ENCODE measurements around the gene CCM2.
"Not testable (repeated sequence)": the region's sequence is repeated elsewhere in the genome, so short reads cannot be mapped to it uniquely, and the experiment has no call there.

Gene CCM2

GRCh38 chr7:44983742-44984477, 16.1 kb upstream of the CCM2 start:
- DNase-seq, result no peak

DNA sequence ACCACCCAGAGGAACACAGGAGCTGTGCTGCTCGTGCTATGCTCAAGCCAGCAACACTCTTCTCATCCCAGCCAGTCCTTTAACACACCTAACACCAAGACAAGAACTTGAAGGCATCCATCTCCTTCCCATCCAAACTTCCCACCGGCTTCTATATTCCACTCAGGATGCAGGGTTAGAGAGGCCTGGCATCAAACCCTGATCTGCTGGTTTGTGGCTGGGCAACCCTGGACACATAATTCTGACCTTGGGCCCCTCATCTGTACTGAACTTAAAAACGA, 15.6 kb upstream of the CCM2 start:
- DNase-seq, result no peak

DNA sequence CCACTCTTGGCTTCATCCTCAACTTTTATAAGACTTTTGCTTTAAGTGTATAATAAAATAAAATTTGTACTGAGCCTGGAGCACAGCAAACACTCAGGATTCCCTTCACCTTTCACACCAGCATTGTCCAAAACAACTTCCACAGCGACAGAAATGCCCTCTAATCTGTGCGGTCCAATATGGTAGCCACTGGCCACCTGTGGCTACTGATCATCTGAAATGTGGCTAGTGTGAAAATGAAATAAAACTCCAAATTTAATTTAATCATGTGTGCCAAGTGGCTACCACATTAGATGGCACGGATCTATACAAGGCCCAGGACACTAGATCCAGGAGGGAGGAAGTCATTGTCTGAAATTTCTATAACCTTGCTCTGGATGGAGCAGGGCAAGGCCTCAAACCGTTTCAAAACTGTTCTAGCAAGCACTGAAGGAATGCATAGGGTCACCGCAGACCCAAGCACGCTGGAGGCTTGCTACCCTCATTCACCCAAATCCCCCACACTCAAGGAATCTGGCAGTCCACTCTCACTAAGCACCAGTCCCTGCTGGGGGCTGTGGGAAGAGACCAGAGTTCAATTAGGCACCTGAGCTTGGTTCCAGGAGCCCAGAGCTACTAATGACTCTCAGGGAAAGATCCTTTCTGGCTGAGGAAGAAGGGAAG, 14.8 kb upstream of the CCM2 start:
- DNase-seq, result no peak

GRCh38 chr7:44985900-44986217, 14.1 kb upstream of the CCM2 start:
- DNase-seq, result no peak

GRCh38 chr7:44986218-44987053, 13.6 kb upstream of the CCM2 start:
- peak; percentile 89 for DNase-seq

- DNase-seq, result no peak
These were observed 12.5 kb upstream of the CCM2 start for GRCh38 chr7:44987457-44987856.

DNA sequence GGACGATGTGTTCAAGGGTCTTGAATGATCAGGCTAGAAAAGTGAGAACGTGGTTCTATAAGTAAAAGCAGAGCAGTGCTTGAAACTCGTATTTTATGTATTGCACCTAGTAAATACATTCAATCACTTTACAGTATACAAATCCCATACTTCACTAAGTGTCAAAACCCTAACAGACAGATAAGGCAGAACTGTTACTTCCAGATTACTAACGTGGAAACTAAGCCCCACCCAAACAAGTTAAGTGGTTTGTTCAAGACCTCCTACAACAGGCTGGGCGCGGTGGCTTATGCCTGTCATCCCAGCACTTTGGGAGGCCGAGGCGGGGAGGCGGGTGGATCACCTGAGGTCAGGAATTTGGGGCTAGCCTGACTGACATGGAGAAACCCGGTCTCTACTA, 12.0 kb upstream of the CCM2 start:
- DNase-seq, result no peak

GRCh38 chr7:44988701-44989100, 11.3 kb upstream of the CCM2 start:
- no peak for DNase-seq

DNA sequence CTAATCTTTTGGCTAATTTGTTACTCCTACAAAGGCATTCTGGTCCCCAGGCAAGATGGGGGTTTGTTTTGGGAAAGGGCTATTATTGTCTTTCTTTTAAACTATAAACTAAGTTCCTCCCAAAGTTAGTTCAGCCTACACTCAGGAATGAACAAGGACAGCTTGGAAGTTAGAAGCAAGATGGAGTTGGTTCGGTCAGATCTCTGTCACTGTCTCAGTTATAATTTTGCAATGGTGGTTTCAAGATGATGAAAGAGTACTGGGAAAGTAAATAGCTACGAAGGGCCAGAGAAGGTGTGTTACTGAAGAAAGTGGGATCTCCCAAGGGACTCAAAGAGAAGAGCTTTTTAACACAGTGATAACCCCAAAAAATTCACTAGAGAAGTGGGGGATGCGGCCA, 10.9 kb upstream of the CCM2 start:
- DNase-seq, result no peak

DNA sequence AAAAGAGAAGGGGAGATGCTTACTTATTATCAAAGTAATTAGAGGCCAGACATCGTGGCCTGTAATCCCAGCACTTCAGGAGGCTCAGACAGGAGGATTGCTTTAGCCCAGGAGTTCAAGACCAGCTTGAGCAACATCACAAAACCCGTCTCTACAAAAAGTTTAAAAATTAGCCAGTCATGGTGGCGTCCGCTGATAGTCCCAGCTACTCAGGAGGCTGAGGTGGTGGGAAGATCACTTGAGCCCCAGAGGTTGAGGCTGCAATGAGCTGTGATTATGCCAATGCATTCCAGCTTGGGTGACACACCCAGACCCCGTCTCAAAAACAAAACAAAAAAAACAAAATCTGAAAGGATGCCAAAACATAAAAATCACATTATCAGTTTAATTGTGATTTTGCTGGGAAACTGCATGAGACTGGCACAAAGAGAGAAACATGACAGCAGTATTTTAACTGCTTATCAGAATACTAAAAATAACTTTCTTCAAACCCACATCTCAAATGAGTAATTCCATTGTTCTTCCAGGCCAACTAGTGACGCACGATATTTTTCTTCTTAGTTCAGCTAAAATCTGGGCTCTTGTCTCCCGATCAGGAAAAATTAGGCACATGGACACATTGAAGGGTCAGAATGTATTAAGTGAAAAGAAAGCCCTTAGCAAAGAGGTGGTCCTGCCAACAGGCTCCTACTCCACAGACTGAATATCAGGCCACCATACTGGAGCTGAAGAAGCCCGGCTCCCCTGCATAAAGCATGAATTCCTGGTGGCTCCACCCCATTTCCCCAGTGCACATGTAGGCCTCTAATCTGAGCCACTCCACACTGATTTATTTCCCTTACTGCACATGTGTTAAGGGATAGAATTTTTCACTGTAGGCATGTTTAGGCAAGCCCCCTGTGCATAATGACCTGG, 9.6 kb upstream of the CCM2 start:
- no peak for DNase-seq

- DNase-seq, result not testable (repeated sequence)
These were observed 7.8 kb upstream of the CCM2 start for GRCh38 chr7:44992004-44992795.

- DNase-seq, result no peak
These were observed 5.0 kb upstream of the CCM2 start for GRCh38 chr7:44994877-44995554.

DNA sequence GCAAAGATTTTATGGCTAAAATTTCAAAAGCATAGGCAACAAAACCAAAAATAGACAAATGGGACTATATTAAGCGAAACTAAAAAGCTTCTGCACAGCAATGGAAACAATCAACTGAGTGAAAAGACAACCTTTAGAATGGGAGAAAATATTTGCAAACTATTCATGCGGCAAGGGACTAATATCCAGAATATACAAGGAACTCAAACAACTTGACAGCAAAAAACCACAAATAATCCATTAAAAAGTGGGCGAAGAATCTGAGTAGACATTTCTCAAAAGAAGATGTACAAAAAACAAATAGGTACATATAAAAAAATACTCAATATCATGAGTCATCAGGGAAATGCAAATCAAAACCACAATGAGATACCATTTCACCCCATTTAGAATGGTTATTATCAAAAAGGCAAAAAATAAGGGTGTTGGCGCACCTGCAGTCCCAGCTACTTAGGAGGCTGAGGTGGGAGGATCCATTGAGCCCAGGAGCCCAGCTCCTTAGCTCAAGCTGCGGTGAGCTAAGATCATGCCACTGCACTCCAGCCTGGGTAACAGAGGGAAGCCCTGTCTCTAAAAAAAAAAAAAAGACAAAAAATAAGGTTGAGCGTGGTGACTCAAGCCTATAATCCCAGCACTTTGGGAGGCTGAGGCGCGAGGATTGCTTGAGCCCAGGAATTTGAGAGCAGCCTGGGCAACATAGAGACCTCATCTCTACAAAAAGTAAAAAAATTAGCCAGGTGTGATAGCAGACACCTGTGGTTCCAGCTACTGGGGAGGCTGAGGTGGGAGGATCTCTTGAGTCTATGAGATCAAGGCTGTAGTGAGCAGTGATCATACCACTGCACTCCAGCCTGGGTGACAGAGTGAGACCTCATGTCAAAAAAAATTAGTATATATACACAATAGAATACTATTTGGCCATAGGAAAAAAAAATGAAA, 4.2 kb upstream of the CCM2 start:
- DNase-seq, result no peak

DNA sequence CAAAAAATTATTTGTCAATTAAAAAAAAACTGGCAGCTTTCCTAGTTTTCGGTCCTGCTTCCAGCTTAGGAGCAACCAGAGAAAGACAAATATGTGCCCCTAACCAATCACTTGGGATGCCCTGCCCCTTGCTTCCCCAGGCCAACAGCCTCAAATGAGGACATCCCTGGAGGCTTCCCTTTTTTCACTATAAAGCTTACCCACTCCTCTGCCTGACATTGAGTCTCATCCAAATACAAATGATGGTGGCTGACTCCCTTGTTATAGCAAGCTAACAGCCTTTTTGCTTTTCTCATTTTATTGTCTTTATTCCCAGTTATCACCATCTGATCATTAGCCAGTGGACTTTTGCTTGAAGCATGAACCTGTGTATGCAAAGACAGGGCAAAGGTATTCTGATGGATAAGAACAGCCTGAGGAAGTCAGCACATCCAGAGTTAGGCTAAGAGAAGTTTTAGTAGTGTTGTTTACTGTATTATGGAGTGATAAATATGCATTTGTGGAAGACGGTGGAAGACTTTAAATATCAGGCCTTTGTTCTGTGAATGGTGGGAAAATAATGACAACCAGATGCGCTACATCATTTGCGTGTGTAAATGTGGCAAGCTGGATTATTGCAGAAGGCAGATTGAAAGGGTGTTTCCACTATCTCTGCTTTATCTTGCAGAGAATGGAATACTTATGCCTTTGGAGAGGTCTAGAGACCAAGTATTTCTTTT, 1.7 kb upstream of the CCM2 start:
- no peak for DNase-seq

DNA sequence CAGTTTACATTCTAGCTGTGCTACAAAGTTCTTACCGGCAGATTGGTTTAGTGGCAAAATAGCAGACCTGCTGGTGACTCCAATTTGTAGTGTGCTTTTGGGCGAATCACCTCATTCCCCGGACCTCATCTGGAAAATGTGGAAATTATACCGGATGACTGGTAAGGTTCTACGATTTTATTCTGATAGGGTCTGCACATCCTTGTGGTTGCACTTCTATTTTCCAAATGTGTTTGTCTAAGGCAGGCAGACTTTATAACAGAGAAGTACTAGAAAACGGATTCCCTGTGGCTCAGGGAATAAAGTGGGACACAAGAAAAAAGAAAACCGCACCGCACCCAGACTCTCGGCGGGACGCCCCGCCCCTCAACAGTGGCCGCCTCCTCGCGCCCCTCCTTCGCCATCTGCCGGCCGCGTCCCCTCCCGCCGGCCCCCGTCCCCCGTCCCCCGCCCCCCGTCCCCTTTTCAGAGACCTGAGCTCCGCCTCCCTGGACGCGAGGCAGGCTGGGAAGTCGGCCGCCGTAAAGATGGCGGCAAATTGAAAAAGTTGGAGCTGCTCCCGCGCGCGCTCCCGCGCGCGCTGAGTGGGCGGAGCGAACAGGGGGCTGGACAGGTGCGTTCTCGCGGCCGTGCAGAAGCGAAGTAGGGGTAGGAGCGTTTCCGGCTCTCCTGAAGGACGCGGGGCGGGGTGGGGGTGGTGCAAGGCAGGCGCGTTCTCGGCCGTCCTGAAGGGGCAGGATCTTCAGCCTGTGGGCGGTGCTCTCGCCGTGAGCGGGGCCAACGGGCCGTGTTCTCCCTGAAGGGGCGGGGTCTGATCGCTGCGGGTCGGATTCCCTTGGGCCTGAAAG, 532 bp upstream of the CCM2 start:
- peak; percentile 96 for DNase-seq

DNA sequence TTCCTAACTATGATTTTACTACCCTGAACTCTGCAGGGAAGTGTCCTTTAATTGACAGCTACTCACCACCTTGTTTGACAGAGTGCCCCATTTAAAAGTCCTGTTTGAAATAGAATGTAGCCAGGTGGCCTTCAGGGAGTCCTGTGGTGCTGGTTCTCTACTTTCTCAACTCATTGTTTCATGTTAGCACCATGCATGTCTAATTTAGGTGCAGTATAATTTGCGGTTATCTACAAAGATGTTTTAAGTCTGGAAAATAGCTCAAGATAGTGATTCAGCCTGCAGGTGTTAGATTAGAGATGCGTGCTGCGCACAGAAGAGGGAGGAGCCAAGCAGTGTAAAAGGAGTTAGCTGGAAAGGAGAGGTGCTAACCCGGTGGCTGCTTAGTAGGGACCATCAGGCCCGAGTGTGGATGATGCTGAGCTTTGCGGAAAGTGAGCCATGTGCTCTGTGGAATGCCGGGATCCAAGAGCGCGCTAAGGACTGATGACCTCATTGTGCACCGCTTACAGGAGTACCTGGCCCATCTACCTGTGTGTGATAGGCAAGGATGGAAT, 1.2 kb downstream of the CCM2 start:
- DNase-seq, result no peak

- no peak for DNase-seq
These were observed 1.8 kb downstream of the CCM2 start for GRCh38 chr7:45001826-45002225.

- no peak for DNase-seq
These were observed 3.8 kb downstream of the CCM2 start for GRCh38 chr7:45003789-45004188.

DNA sequence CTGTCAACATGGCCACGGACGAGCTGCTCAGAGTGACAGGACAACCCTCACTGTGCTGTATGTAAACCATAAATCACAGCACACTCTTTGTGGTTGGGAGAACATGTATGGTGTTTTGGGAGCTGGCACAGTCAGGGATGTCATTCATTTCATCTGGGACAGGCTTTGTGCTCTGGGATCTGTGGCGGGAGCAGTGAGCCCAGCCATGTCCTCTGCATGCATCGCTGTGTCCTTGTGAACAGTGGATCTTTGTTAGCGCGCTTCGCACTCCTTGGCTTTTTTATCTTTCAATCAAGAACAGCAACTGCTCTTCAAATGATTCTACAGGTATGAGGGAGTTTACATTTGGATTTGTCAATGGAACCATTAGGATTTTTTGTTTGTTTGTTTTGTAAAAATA, 7.1 kb downstream of the CCM2 start:
- DNase-seq, result peak; percentile 46

All from midbrain (tissue), 1 donor.